WERI-Rb-1 (cell line): Measurements from ENCODE around the gene RANBP17.
"Not testable (repeated sequence)": the region's sequence is repeated elsewhere in the genome, so short reads cannot be mapped to it uniquely, and the experiment has no call there.

Source experiments
- DNase-seq: peaks from one replicate; pipeline ENCODE4 v3.0.0-alpha.2; 2020
- H3K27ac ChIP-seq: fragments of 250-450 bp; sonication (Bioruptor Pico); 2 replicates; pipeline ENCODE4 v1.5.1; 2020; ENCODE audit warnings: mild to moderate bottlenecking, moderate library complexity
- H3K27me3 ChIP-seq: fragments of 250-450 bp; sonication (Bioruptor Pico); 2 replicates; pipeline ENCODE4 v1.5.1; 2021; ENCODE audit warnings: mild to moderate bottlenecking, low read depth, moderate library complexity; ENCODE audit not compliant: insufficient read depth, severe bottlenecking
- H3K36me3 ChIP-seq: fragments of 250-450 bp; sonication (Bioruptor Pico); 2 replicates; pipeline ENCODE4 v1.5.1; 2020; ENCODE audit warnings: mild to moderate bottlenecking, moderate library complexity
- H3K4me3 ChIP-seq: 2 replicates; pipeline ENCODE4 v1.5.1; 2011; ENCODE audit warnings: low read depth, mild to moderate bottlenecking, control low read depth, low read length
- H3K9me3 ChIP-seq: fragments of 250-450 bp; sonication (Bioruptor Pico); 2 replicates; pipeline ENCODE4 v1.5.1; 2021; ENCODE audit warnings: mild to moderate bottlenecking, moderate library complexity; ENCODE audit not compliant: severe bottlenecking
- CTCF ChIP-seq: IDR thresholded peaks from 2 replicates; pipeline ENCODE4 v1.5.1; 2011; ENCODE audit warnings: low read depth, mild to moderate bottlenecking, control low read depth, inconsistent platforms, low read length

The RANBP17 gene

DNA sequence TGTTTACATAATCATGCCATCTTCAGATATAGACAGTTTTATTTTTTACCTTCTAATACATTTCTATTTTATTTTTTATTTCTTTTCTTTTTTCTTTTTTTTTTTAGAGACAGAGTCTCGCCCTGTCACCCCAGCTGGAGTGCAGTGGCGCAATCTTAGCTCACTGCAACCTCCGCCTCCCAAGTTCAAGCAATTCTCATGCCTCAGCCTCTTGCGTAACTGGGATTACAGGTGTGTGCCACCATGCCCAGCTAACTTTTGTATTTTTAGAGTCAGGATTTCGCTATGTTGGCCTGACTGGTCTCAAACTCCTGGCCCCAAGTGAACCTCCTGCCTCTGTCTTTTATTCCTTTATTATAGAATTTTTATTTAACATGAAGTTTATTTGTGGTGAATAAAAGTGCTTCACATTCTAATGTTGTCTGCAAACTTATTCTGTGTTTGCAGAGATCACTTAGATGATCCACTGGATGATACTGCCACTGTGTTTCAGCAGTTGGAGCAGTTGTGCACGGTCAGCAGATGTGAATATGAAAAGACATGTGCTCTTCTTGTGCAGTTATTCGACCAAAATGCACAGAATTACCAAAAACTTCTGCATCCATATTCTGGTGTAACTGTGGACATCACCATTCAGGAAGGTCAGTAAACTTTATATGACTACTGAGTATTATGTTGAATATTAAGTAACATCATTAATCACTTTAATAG, 62.2 kb downstream of the RANBP17 start:
- Histone ChIP-seq H3K27me3 (no peaks in the 10 kb centered on the region), H3K27ac (no peak overlapping the region), H3K4me3 (no peak overlapping the region), H3K9me3 (no peaks in the 10 kb centered on the region), H3K36me3 (no peaks in the 10 kb centered on the region; the same call in 1 of the 2 replicates)
- DNase-seq: no peak
- no peak for TF ChIP-seq CTCF

- DNase-seq, H3K27ac ChIP-seq, H3K36me3 ChIP-seq, H3K9me3 ChIP-seq, H3K27me3 ChIP-seq, H3K4me3 ChIP-seq: not testable (repeated sequence)
Measured at GRCh38 chr5:170935534-170936218, 73.9 kb downstream of the RANBP17 start.

DNA sequence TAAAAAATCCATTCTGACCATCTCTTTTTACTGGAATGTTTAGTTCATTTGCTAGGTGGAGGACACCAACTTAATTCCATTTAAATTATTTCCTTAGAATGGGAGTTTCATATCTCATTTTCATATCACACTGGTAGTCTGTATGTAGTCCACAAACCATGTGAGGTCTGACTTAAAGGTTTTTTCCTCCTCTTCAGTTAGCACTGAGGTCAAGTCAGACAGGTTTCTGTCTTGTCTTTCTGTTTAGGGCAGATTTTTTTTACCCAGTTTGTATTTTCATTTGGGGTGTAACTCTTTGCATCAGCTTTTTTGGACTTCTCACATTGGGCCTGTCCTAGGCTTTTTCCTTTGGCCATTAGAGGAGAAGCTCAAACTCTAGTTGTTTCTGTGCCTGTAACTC, 75.3 kb downstream of the RANBP17 start:
- DNase-seq: no peak
- Histone ChIP-seq H3K4me3 (no peak overlapping the region), H3K27me3 (no peaks in the 10 kb centered on the region), H3K9me3 (no peaks in the 10 kb centered on the region), H3K36me3 (no peaks in the 10 kb centered on the region), H3K27ac (no peak overlapping the region)
- no peak for TF ChIP-seq CTCF

- no peak overlapping the region for H3K27ac ChIP-seq
- TF ChIP-seq CTCF: no peak
- no peak for DNase-seq
Measured at GRCh38 chr5:170937914-170938313, 76.1 kb downstream of the RANBP17 start.

DNA sequence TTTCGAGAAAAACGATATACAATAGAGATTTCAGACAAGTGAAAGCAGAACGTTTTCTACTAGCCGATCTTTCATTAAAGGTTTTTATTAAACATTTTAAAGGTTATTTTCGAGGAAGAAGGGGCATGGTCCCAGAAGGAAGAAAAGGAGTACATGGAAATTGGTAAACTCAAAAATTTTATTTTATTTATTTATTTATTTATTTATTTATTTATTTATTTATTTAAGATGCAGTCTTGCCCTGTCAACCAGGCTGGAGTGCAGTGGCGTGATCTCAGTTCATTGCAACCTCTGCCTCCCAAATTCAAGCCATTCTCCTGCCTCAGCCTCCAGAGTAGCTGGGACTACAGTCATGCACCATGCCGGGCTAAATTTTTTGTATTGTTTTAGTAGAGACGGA, 77.4 kb downstream of the RANBP17 start:
- Histone ChIP-seq H3K4me3 (no peak overlapping the region), H3K27me3 (no peaks in the 10 kb centered on the region), H3K36me3 (no peaks in the 10 kb centered on the region), H3K27ac (no peak overlapping the region), H3K9me3 (no peaks in the 10 kb centered on the region)
- no peak for DNase-seq
- no peak for TF ChIP-seq CTCF

More at GRCh38 chr5:170937914-170938313, 76.1 kb downstream of the RANBP17 start:
- Histone ChIP-seq H3K4me3 (no peak overlapping the region), H3K9me3 (no peaks in the 10 kb centered on the region), H3K27me3 (no peaks in the 10 kb centered on the region), H3K36me3 (no peaks in the 10 kb centered on the region)

DNA sequence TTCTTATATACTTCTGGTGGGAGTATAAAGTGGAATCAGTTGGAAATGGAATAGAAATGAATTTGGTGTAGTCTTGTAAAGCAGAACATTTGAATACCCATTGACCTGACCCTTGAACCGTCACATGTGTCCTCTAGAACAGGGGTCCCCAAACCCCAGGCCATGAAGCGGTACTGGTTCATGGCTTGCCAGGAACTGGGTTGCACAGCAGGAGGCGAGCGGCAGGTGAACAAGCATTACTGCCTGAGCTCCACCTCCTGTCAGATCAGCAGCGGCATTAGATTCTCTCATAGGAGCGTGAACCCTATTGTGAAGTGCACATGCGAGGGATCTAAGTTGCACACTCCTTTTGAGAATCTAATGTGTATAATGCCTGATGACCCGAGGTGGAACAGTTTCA, 80.0 kb downstream of the RANBP17 start:
- H3K9me3 ChIP-seq: no peaks in the 10 kb centered on the region
- no peak overlapping the region for H3K4me3 ChIP-seq
- H3K36me3 ChIP-seq: no peaks in the 10 kb centered on the region
- TF ChIP-seq CTCF: no peak
- H3K27ac ChIP-seq: no peak overlapping the region
- no peak for DNase-seq
- H3K27me3 ChIP-seq: no peaks in the 10 kb centered on the region
